HUES64 (cell line): ENCODE results near the gene LRRN4CL. TPM values are rescaled to one million over a fixed set of nuclear protein-coding genes. Genes with fewer than 3 reads are reported as not detected.
"Not testable (repeated sequence)": the region's sequence is repeated elsewhere in the genome, so short reads cannot be mapped to it uniquely, and the experiment has no call there.

ENCODE experiments used
- H3K27ac ChIP-seq: 2 replicates; pipeline ENCODE4 v1.7.0; 2013; ENCODE audit warnings: low read depth, low read length, inconsistent platforms
- H3K27me3 ChIP-seq: 2 replicates; pipeline ENCODE4 v1.6.1; 2013; ENCODE audit warnings: mild to moderate bottlenecking, low read length; ENCODE audit not compliant: insufficient read depth
- H3K36me3 ChIP-seq: 2 replicates; pipeline ENCODE4 v1.6.1; 2013; ENCODE audit warnings: mild to moderate bottlenecking, low read length; ENCODE audit not compliant: insufficient read depth
- H3K4me1 ChIP-seq: 2 replicates; pipeline ENCODE4 v1.6.1; 2013; ENCODE audit warnings: mild to moderate bottlenecking, low read length, moderate library complexity; ENCODE audit not compliant: insufficient read depth
- H3K4me3 ChIP-seq: 2 replicates; pipeline ENCODE4 v1.5.1; 2013; ENCODE audit warnings: mild to moderate bottlenecking, low read length, moderate library complexity
- H3K9ac ChIP-seq: 2 replicates; pipeline ENCODE4 v1.6.1; 2013; ENCODE audit warnings: mild to moderate bottlenecking, low read depth, low read length
- H3K9me3 ChIP-seq: 2 replicates; pipeline ENCODE4 v1.6.1; 2013; ENCODE audit warnings: low read depth, low read length; ENCODE audit not compliant: insufficient read depth
- WGBS: fragments of 150-250, 120-280 bp; methylation state at CpG from one replicate; pipeline ENCODE4 v1.1.7; 2013; ENCODE audit warnings: missing lambda C conversion rate; 5-methylcytosine and 5-hydroxymethylcytosine counted together
- polyA plus RNA-seq, 2 experiments: library from polyadenylated mRNA; stranded (reverse); fragments of 50-300 nt; gene quantifications; one replicate each; pipeline ENCODE4 v1.2.3, GENCODE V29; 2013

LRRN4CL gene
- polyA plus RNA-seq (2013, experiment 1 of 2) = not detected
- polyA plus RNA-seq (2013, experiment 2 of 2) = not detected

GRCh38 chr11:62689421-62690183, at the start of gene LRRN4CL:
LRRN4CL (minus strand) TSS chr11:62689530; CDS start chr11:62688508, 1,022 bp downstream.
- no peak within 1 kb of the TSS for H3K4me3 ChIP-seq
- H3K27me3 ChIP-seq = no peaks in the 10 kb centered on the region

GRCh38 chr11:62737196-62737595, 47.9 kb upstream of the LRRN4CL start:
- Histone ChIP-seq H3K27ac (no peak overlapping the region), H3K27me3 (no peaks in the 10 kb centered on the region), H3K36me3 (peaks cover 52% of the 10 kb centered on the region), H3K9ac (no peak overlapping the region), H3K4me1 (no peaks in the 10 kb centered on the region), H3K4me3 (no peak overlapping the region), H3K9me3 (no peaks in the 10 kb centered on the region)

More at GRCh38 chr11:62689421-62690183, at the start of gene LRRN4CL:
- 86% methylated on average over 9 of the region's 11 CpGs for WGBS
- Histone ChIP-seq H3K9ac (no peak within 1 kb of the TSS; the same call in 1 of the 2 replicates), H3K9me3 (no peaks in the 10 kb centered on the region), H3K27ac (no peak within 1 kb of the TSS), H3K36me3 (peaks cover 44% of the 10 kb centered on the region), H3K4me1 (no peaks in the 10 kb centered on the region)

GRCh38 chr11:62732830-62733229, 43.5 kb upstream of the LRRN4CL start:
- Histone ChIP-seq H3K4me1 (peaks cover 4% of the 10 kb centered on the region; the same call in 1 of the 2 replicates), H3K27me3 (no peaks in the 10 kb centered on the region), H3K27ac (no peak overlapping the region), H3K9ac (no peak overlapping the region), H3K4me3 (no peak overlapping the region), H3K36me3 (peaks cover 39% of the 10 kb centered on the region), H3K9me3 (no peaks in the 10 kb centered on the region)
- 98% methylated on average over 2 of the region's 2 CpGs for WGBS

- H3K36me3 ChIP-seq = peaks cover 24% of the 10 kb centered on the region
- not testable (repeated sequence) for H3K9ac ChIP-seq, H3K27me3 ChIP-seq, H3K27ac ChIP-seq, H3K4me1 ChIP-seq, H3K9me3 ChIP-seq
- WGBS = 97% methylated on average over 14 of the region's 14 CpGs
- peak overlapping the region; percentile 99 for H3K4me3 ChIP-seq
Observed at GRCh38 chr11:62730076-62730475, 40.7 kb upstream of the LRRN4CL start.

GRCh38 chr11:62728171-62728988, 39.0 kb upstream of the LRRN4CL start, which contains the start of gene TTC9C:
TTC9C (plus strand) TSS chr11:62728486; CDS start chr11:62728849, 363 bp downstream.
- H3K4me3 ChIP-seq = peak within 1 kb of the TSS; percentile 99

GRCh38 chr11:62727872-62728170, 38.5 kb upstream of the LRRN4CL start:
- H3K36me3 ChIP-seq = peaks cover 32% of the 10 kb centered on the region
- under 1% methylated on average over 20 of the region's 20 CpGs for WGBS
- H3K4me1 ChIP-seq = peaks cover 15% of the 10 kb centered on the region
- no peaks in the 10 kb centered on the region for H3K27me3 ChIP-seq
- H3K27ac ChIP-seq = peak overlapping the region; percentile 99
- H3K9me3 ChIP-seq = no peaks in the 10 kb centered on the region
- peak overlapping the region; percentile 99 for H3K4me3 ChIP-seq
- peak overlapping the region; percentile 93 for H3K9ac ChIP-seq

More at GRCh38 chr11:62728171-62728988, 39.0 kb upstream of the LRRN4CL start, which contains the start of gene TTC9C:
- H3K36me3 ChIP-seq = peaks cover 32% of the 10 kb centered on the region
- H3K9me3 ChIP-seq = no peaks in the 10 kb centered on the region
- WGBS = under 1% methylated on average over 29 of the region's 29 CpGs
- H3K27ac ChIP-seq = peak within 1 kb of the TSS; percentile 99
- H3K4me1 ChIP-seq = peaks cover 15% of the 10 kb centered on the region
- no peaks in the 10 kb centered on the region for H3K27me3 ChIP-seq
- peak within 1 kb of the TSS; percentile 93 for H3K9ac ChIP-seq

- Histone ChIP-seq H3K4me1 (peaks cover 15% of the 10 kb centered on the region), H3K4me3 (peak within 1 kb of the TSS; percentile 99), H3K9me3 (no peaks in the 10 kb centered on the region), H3K27me3 (no peaks in the 10 kb centered on the region), H3K9ac (peak within 1 kb of the TSS; percentile 93), H3K36me3 (peaks cover 35% of the 10 kb centered on the region), H3K27ac (peak within 1 kb of the TSS; percentile 99)
- WGBS = under 1% methylated on average over 72 of the region's 72 CpGs
Observed at GRCh38 chr11:62727165-62727871, 38.0 kb upstream of the LRRN4CL start, which contains the start of gene HNRNPUL2. HNRNPUL2 (minus strand) TSS chr11:62727457; CDS start chr11:62727156, 301 bp downstream.

- Histone ChIP-seq H3K36me3 (peaks cover 40% of the 10 kb centered on the region), H3K9me3 (no peaks in the 10 kb centered on the region), H3K4me3 (peak overlapping the region; percentile 99), H3K9ac (peak overlapping the region; percentile 93), H3K4me1 (peaks cover 15% of the 10 kb centered on the region), H3K27ac (peak overlapping the region; percentile 99), H3K27me3 (no peaks in the 10 kb centered on the region)
- WGBS = under 1% methylated on average over 37 of the region's 37 CpGs
Observed at GRCh38 chr11:62726915-62727164, 37.5 kb upstream of the LRRN4CL start.

GRCh38 chr11:62726156-62726914, 37.0 kb upstream of the LRRN4CL start:
- H3K4me3 ChIP-seq = peak overlapping the region; percentile 99
- peaks cover 15% of the 10 kb centered on the region for H3K4me1 ChIP-seq
- peak overlapping the region; percentile 99 for H3K27ac ChIP-seq
- H3K9me3 ChIP-seq = no peaks in the 10 kb centered on the region
- under 1% methylated on average over 51 of the region's 51 CpGs for WGBS
- peaks cover 44% of the 10 kb centered on the region for H3K36me3 ChIP-seq
- H3K27me3 ChIP-seq = no peaks in the 10 kb centered on the region
- H3K9ac ChIP-seq = peak overlapping the region; percentile 93

GRCh38 chr11:62725646-62726045, 36.3 kb upstream of the LRRN4CL start:
- H3K4me1 ChIP-seq = peaks cover 15% of the 10 kb centered on the region
- no peaks in the 10 kb centered on the region for H3K9me3 ChIP-seq
- peak overlapping the region; percentile 93 for H3K9ac ChIP-seq
- no peaks in the 10 kb centered on the region for H3K27me3 ChIP-seq
- H3K36me3 ChIP-seq = peaks cover 47% of the 10 kb centered on the region
- peak overlapping the region; percentile 99 for H3K4me3 ChIP-seq
- 4% methylated on average over 7 of the region's 7 CpGs for WGBS
- H3K27ac ChIP-seq = no peak overlapping the region; the same call in 1 of the 2 replicates
